CD8-positive, alpha-beta memory T cell (primary cell): ENCODE measurements around the gene HSD11B1. TPM values are rescaled to one million over a fixed set of nuclear protein-coding genes. Genes with fewer than 3 reads are reported as not detected.

Source experiments
- CTCF ChIA-PET: fragments of 350-600 bp; sonication (Branson Sonifier 250); formaldehyde crosslinking; loops from one replicate; lab custom pipeline; 2021; ENCODE audit warnings: antibody characterized with exemption; lab: Charles Lee
- POLR2A ChIA-PET: fragments of 350-600 bp; sonication (Branson Sonifier 250); formaldehyde crosslinking; loops from one replicate; lab custom pipeline; 2021; ENCODE audit warnings: antibody characterized with exemption; lab: Charles Lee
- DNase-seq, 5 donors: peaks; one replicate each; pipeline versions ENCODE4 v3.0.0 to v3.0.0-alpha.2; 2020 to 2022; ENCODE audit warnings: mixed read lengths in 1 of 5
- H3K27ac ChIP-seq: one replicate; pipeline ENCODE4 v1.7.0; 2013; ENCODE audit warnings: low read depth, mild to moderate bottlenecking, low read length, moderate library complexity
- H3K27me3 ChIP-seq: 2 replicates; pipeline ENCODE4 v1.7.0; 2013; ENCODE audit warnings: low read length, mild to moderate bottlenecking; ENCODE audit not compliant: insufficient read depth, poor library complexity, severe bottlenecking
- H3K36me3 ChIP-seq: 2 replicates; pipeline ENCODE4 v1.7.0; 2013; ENCODE audit warnings: mild to moderate bottlenecking, low read length, moderate library complexity; ENCODE audit not compliant: insufficient read depth
- H3K4me1 ChIP-seq: 2 replicates; pipeline ENCODE4 v1.7.0; 2013; ENCODE audit warnings: mild to moderate bottlenecking, low read length, moderate library complexity; ENCODE audit not compliant: insufficient read depth
- H3K4me3 ChIP-seq: 2 replicates; pipeline ENCODE4 v1.7.0; 2013; ENCODE audit warnings: mild to moderate bottlenecking, low read length
- H3K9me3 ChIP-seq: 2 replicates; pipeline ENCODE4 v1.7.0; 2013; ENCODE audit warnings: mild to moderate bottlenecking, low read length
- H3K27ac Mint-ChIP-seq, 8 donors: one replicate each; pipeline ENCODE4 v1.8.0; 2020 to 2021; ENCODE audit warnings: mixed read lengths in 8 of 8, mild to moderate bottlenecking in 6 of 8, inconsistent platforms in 3 of 8, moderate library complexity in 3 of 8
- H3K27me3 Mint-ChIP-seq, 2 donors: one replicate each; pipeline ENCODE4 v1.8.0; 2020 to 2021; ENCODE audit warnings: mixed read lengths in 2 of 2, mild to moderate bottlenecking in 1 of 2, moderate library complexity in 1 of 2
- H3K36me3 Mint-ChIP-seq, 3 donors: one replicate each; pipeline ENCODE4 v1.8.0; 2020 to 2021; ENCODE audit warnings: mixed read lengths in 3 of 3, inconsistent platforms in 1 of 3, mild to moderate bottlenecking in 1 of 3
- H3K4me1 Mint-ChIP-seq, 3 donors: one replicate each; pipeline ENCODE4 v1.8.0; 2020 to 2021; ENCODE audit warnings: mixed read lengths in 3 of 3, inconsistent platforms in 1 of 3, mild to moderate bottlenecking in 1 of 3
- H3K4me3 Mint-ChIP-seq, 7 donors: one replicate each; pipeline ENCODE4 v1.8.0; 2020 to 2021; ENCODE audit warnings: mixed read lengths in 7 of 7, mild to moderate bottlenecking in 6 of 7, moderate library complexity in 4 of 7, inconsistent platforms in 2 of 7
- H3K9me3 Mint-ChIP-seq, 5 donors: one replicate each; pipeline ENCODE4 v1.8.0; 2020 to 2022; ENCODE audit warnings: mixed read lengths in 5 of 5, mild to moderate bottlenecking in 3 of 5, moderate library complexity in 2 of 5, inconsistent platforms in 1 of 5
- polyA plus RNA-seq: library from polyadenylated mRNA; unstranded; fragments of 300-500 nt; fragmentation: Illumina TruSeq; gene quantifications from one replicate; pipeline ENCODE4 v1.2.3, GENCODE V29; 2021
- total RNA-seq, 2 experiments: library from RNA; stranded (reverse); gene quantifications; one replicate each; pipeline ENCODE4 v1.2.3, GENCODE V29; 2021

HSD11B1 gene
- total and polyA plus RNA-seq, 3 experiments from 2014 or later = 0.30 to 0.80 (median 0.59) TPM

GRCh38 chr1:209758400-209758799, 53.8 kb downstream of the HSD11B1 start:
- Histone ChIP-seq H3K36me3 (peaks cover 41% of the 10 kb centered on the region), H3K9me3 (no peaks in the 10 kb centered on the region), H3K27ac (peak overlapping the region; percentile 20), H3K27me3 (no peaks in the 10 kb centered on the region), H3K4me1 (peaks cover 79% of the 10 kb centered on the region), H3K4me3 (peak overlapping the region; percentile 89)
- peak overlapping the region; percentile 90 to 100 (median 98) for H3K4me3 Mint-ChIP-seq
- H3K9me3 Mint-ChIP-seq = no peaks in the 10 kb centered on the region
- peaks cover 24 to 72% (median 36%) of the 10 kb centered on the region in 3 donors for H3K36me3 Mint-ChIP-seq
- DNase-seq = no peak
- CTCF ChIA-PET = interaction anchor here (17.1 to 17.3 kb wide), 2 partner anchors 4 to 7 kb away, joined by 255 read pairs; partner anchors contain the start of gene TRAF3IP3
- H3K27me3 Mint-ChIP-seq = no peaks in the 10 kb centered on the region
- peak overlapping the region; percentile 84 to 98 (median 97) for H3K27ac Mint-ChIP-seq
- POLR2A ChIA-PET = interaction anchor here (0.8 to 5.1 kb wide), 2 partner anchors 8 to 11 kb away, joined by 3 to 50 read pairs; no protein-coding TSS in a partner anchor
- peaks cover 71 to 81% (median 76%) of the 10 kb centered on the region in 3 donors for H3K4me1 Mint-ChIP-seq

DNA sequence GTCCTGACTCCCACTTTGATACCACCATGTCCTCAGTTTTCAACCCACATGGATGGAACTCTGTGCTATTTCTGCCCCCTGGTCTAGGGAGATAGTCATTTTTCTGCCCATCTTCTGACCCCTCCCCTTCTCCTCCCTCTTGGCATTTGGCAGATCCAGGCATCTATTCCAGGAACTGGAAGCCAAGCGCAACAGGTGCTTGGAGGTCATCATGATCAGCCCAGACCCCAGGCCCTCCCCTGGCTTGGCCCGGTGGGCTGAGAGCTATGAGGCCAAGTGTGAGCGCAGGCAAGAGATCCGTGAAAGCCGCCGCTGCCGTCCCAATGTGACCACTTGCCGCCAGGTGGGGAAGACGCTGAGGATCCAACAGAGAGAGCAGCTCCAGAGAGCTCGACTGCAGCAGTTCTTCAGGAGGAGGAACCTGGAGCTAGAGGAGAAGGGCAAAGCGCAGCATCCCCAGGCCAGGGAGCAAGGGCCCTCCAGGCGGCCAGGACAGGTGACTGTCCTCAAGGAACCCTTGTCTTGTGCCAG, 55.2 kb downstream of the HSD11B1 start:
- peaks cover 79% of the 10 kb centered on the region for H3K4me1 ChIP-seq
- H3K4me3 Mint-ChIP-seq = peak overlapping the region; percentile 23 to 98 (median 55)
- H3K27me3 Mint-ChIP-seq = no peaks in the 10 kb centered on the region
- H3K4me3 ChIP-seq = peak overlapping the region; percentile 89
- no peaks in the 10 kb centered on the region for H3K27me3 ChIP-seq
- peaks cover 31 to 84% (median 42%) of the 10 kb centered on the region in 3 donors for H3K36me3 Mint-ChIP-seq
- H3K4me1 Mint-ChIP-seq = peaks cover 73 to 82% (median 78%) of the 10 kb centered on the region in 3 donors
- POLR2A ChIA-PET = interaction anchor here (0.6 kb wide), 1 partner anchor 9 kb away, joined by 3 read pairs; no protein-coding TSS in a partner anchor
- peak overlapping the region; percentile 71 to 98 (median 96) for H3K27ac Mint-ChIP-seq
- no peak for DNase-seq
- no peak overlapping the region for H3K27ac ChIP-seq
- CTCF ChIA-PET = interaction anchor here (17.3 kb wide), 1 partner anchor 9 kb away, joined by 255 read pairs; the partner anchor contains the start of gene TRAF3IP3
- no peaks in the 10 kb centered on the region for H3K9me3 ChIP-seq
- no peaks in the 10 kb centered on the region for H3K9me3 Mint-ChIP-seq
- peaks cover 50% of the 10 kb centered on the region for H3K36me3 ChIP-seq

DNA sequence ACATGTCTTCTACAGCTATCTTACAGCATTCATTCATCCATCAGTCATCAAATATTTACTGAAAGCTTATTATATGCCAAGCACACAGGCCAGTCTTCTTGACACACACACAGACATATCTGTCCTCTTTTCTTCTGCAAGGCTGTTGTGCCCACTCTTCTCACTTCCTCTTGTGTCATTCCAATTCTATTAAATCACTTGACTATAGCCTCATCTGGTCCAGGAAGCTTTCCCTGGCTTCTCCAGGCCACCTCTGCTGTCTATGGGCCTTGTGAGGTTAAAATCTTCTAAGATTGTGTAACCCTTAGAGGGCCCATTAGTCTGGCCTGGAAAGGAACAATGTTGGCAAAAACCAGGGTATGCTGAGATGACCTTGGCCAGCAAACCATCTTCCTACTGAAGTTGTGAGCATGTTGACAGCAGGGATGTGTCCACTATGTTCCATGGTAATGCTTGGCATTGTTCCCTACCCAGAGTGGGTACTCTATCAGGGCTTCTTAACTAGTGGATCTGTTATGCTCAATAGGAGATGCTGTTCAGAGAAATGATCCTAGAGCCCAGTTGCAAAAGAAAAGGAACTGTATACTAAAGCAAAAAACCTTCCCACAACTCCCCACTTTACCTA, 56.5 kb downstream of the HSD11B1 start:
- Histone ChIP-seq H3K36me3 (peaks cover 50% of the 10 kb centered on the region), H3K27me3 (no peaks in the 10 kb centered on the region), H3K27ac (no peak overlapping the region), H3K4me1 (peaks cover 79% of the 10 kb centered on the region), H3K4me3 (no peak overlapping the region), H3K9me3 (no peaks in the 10 kb centered on the region)
- H3K9me3 Mint-ChIP-seq = no peaks in the 10 kb centered on the region
- peak overlapping the region; percentile 14 to 62 (median 33) for H3K4me3 Mint-ChIP-seq
- CTCF ChIA-PET = interaction anchor here (1.4 to 17.3 kb wide), 3 partner anchors 10 to 62 kb away, joined by 3 to 255 read pairs (median 5); partner anchors contain the start of gene TRAF3IP3
- peaks cover 71 to 82% (median 80%) of the 10 kb centered on the region in 3 donors for H3K4me1 Mint-ChIP-seq
- peak overlapping the region in 7 of 8 donors; percentile 51 to 94 (median 91) for H3K27ac Mint-ChIP-seq
- no peak for DNase-seq
- POLR2A ChIA-PET = no interaction called here
- H3K27me3 Mint-ChIP-seq = no peaks in the 10 kb centered on the region
- peaks cover 31 to 92% (median 48%) of the 10 kb centered on the region in 3 donors for H3K36me3 Mint-ChIP-seq

DNA sequence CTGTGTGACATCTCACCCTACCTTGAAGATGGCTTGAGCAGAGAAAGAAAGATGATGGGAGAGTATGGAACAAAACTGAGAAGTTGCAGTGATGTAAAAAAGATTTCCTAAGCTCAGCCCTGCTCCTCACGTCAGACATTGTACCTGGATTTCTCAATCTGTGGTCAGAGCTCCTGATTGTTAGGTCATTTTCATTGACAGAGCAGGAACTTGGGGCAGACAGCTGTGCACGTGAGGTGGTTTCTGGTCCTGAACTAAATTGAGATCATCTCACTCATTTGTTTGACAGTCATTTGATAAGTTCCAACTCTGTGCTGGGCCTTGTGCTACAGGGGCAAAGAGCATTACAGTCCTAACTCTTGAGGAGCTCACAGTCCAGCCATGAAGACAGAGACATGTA, 61.4 kb downstream of the HSD11B1 start:
- peaks cover 22 to 81% (median 35%) of the 10 kb centered on the region in 3 donors for H3K36me3 Mint-ChIP-seq
- H3K36me3 ChIP-seq = peaks cover 32% of the 10 kb centered on the region
- H3K4me1 Mint-ChIP-seq = peaks cover 64 to 81% (median 73%) of the 10 kb centered on the region in 3 donors
- no peak overlapping the region for H3K4me3 ChIP-seq
- H3K9me3 Mint-ChIP-seq = no peaks in the 10 kb centered on the region
- no peaks in the 10 kb centered on the region for H3K27me3 ChIP-seq
- H3K4me3 Mint-ChIP-seq = peak overlapping the region in 3 of 7 donors; percentile 32 to 83 (median 40)
- DNase-seq = no peak
- H3K27ac ChIP-seq = no peak overlapping the region
- no peaks in the 10 kb centered on the region for H3K27me3 Mint-ChIP-seq
- H3K9me3 ChIP-seq = no peaks in the 10 kb centered on the region
- H3K4me1 ChIP-seq = peaks cover 76% of the 10 kb centered on the region
- ChIA-PET POLR2A (interaction anchor here (0.8 to 1.4 kb wide), 3 partner anchors 8 to 10 kb away, joined by 3 to 6 read pairs (median 4); partner anchors contain the start of gene TRAF3IP3), CTCF (interaction anchor here (0.7 to 17.3 kb wide), 5 partner anchors 12 to 57 kb away, joined by 3 to 255 read pairs (median 4); partner anchors contain the start of gene TRAF3IP3)
- peak overlapping the region in 6 of 8 donors; percentile 83 to 92 (median 90) for H3K27ac Mint-ChIP-seq

DNA sequence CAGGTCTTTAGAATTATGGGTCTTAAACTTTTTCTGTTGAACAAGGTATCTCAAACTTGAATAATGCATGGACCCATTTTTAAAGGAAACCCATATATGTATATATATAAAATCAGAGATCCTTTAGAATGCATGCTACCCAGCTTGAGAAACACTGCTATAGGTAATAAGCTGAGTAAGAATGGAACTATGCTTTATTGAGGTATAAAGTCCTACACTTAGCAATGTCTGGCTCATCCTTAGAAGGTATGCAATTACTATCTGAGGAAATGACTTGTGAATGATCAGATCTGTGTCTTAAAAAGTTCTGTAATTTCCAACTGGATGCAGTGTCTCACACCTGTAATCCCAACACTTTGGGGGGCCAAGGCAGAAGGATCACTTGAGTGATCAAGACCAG, 62.5 kb downstream of the HSD11B1 start:
- peaks cover 22% of the 10 kb centered on the region for H3K36me3 ChIP-seq
- no peaks in the 10 kb centered on the region for H3K9me3 ChIP-seq
- H3K4me1 Mint-ChIP-seq = peaks cover 55 to 70% (median 63%) of the 10 kb centered on the region in 3 donors
- peak overlapping the region; percentile 94 for H3K4me3 ChIP-seq
- H3K9me3 Mint-ChIP-seq = no peaks in the 10 kb centered on the region
- peak overlapping the region in 5 of 8 donors; percentile 83 to 92 (median 89) for H3K27ac Mint-ChIP-seq
- no peak for DNase-seq
- peaks cover 15 to 70% (median 25%) of the 10 kb centered on the region in 3 donors for H3K36me3 Mint-ChIP-seq
- H3K4me3 Mint-ChIP-seq = no peak overlapping the region
- no peaks in the 10 kb centered on the region for H3K27me3 Mint-ChIP-seq
- H3K4me1 ChIP-seq = peaks cover 76% of the 10 kb centered on the region
- H3K27me3 ChIP-seq = no peaks in the 10 kb centered on the region
- POLR2A ChIA-PET = interaction anchor here (0.8 to 3.1 kb wide), 2 partner anchors 9 to 18 kb away, joined by 3 to 20 read pairs; no protein-coding TSS in a partner anchor
- no peak overlapping the region for H3K27ac ChIP-seq
- CTCF ChIA-PET = interaction anchor here (0.7 to 17.3 kb wide), 5 partner anchors 11 to 56 kb away, joined by 3 to 255 read pairs (median 7); partner anchors contain the start of genes C1orf74 and TRAF3IP3

GRCh38 chr1:209767706-209768105, 63.1 kb downstream of the HSD11B1 start:
- H3K4me1 Mint-ChIP-seq = peaks cover 50 to 64% (median 57%) of the 10 kb centered on the region in 3 donors
- H3K4me3 Mint-ChIP-seq = no peak overlapping the region
- H3K4me3 ChIP-seq = peak overlapping the region; percentile 94
- H3K27ac ChIP-seq = peak overlapping the region; percentile 81
- ChIA-PET POLR2A (interaction anchor here (1.9 to 3.1 kb wide), 6 partner anchors 12 to 38 kb away, joined by 8 to 50 read pairs (median 19); partner anchors contain the start of genes C1orf74, IRF6 and TRAF3IP3), CTCF (interaction anchor here (0.8 to 17.3 kb wide), 7 partner anchors 16 to 199 kb away, joined by 3 to 255 read pairs (median 7); partner anchors contain the start of genes C1orf74, IRF6, TRAF3IP3 and UTP25)
- H3K27me3 ChIP-seq = no peaks in the 10 kb centered on the region
- H3K27ac Mint-ChIP-seq = peak overlapping the region in 1 of 8 donors; percentile 95
- peaks cover 14 to 64% (median 21%) of the 10 kb centered on the region in 3 donors for H3K36me3 Mint-ChIP-seq
- H3K27me3 Mint-ChIP-seq = no peaks in the 10 kb centered on the region
- no peaks in the 10 kb centered on the region for H3K9me3 Mint-ChIP-seq
- no peak for DNase-seq
- H3K4me1 ChIP-seq = peaks cover 76% of the 10 kb centered on the region
- H3K36me3 ChIP-seq = peaks cover 15% of the 10 kb centered on the region
- no peaks in the 10 kb centered on the region for H3K9me3 ChIP-seq

DNA sequence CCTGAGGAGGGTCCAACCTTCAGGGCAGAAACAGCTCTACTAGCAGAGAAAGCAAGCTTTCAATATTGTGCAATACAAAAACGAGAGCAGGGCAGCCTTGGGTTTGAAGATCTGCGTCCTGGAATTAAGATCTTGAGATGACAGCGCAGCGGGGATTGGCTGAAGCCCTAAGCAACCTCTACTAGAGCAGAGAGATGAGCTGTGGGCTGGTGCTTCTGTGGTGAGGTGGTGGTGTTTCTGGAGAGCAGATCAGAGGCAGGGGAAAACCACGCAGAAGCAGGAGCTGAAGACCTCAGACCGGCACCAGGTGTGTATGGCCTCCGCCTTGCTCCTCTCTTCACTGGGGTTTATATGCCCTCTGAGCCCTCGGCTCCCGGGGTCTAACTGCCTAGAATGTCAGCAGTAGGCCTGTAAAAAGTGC, 63.7 kb downstream of the HSD11B1 start:
- H3K4me3 ChIP-seq = peak overlapping the region; percentile 94
- DNase-seq = peak; percentile 61 to 86 (median 84)
- H3K4me1 ChIP-seq = peaks cover 76% of the 10 kb centered on the region
- H3K27me3 Mint-ChIP-seq = no peaks in the 10 kb centered on the region
- H3K9me3 ChIP-seq = no peaks in the 10 kb centered on the region
- peaks cover 10% of the 10 kb centered on the region for H3K36me3 ChIP-seq
- H3K9me3 Mint-ChIP-seq = no peaks in the 10 kb centered on the region
- peaks cover 45 to 58% (median 50%) of the 10 kb centered on the region in 3 donors for H3K4me1 Mint-ChIP-seq
- no peak overlapping the region for H3K4me3 Mint-ChIP-seq
- H3K36me3 Mint-ChIP-seq = peaks cover 8 to 58% (median 16%) of the 10 kb centered on the region in 3 donors
- no peaks in the 10 kb centered on the region for H3K27me3 ChIP-seq
- ChIA-PET CTCF (interaction anchor here (0.8 to 17.3 kb wide), 12 partner anchors 16 to 202 kb away, joined by 3 to 255 read pairs (median 4); partner anchors contain the start of genes C1orf74, IRF6, TRAF3IP3 and UTP25), POLR2A (interaction anchor here (1.9 to 3.1 kb wide), 6 partner anchors 12 to 38 kb away, joined by 8 to 50 read pairs (median 19); partner anchors contain the start of genes C1orf74, IRF6 and TRAF3IP3)
- H3K27ac ChIP-seq = peak overlapping the region; percentile 81
- peak overlapping the region in 1 of 8 donors; percentile 95 for H3K27ac Mint-ChIP-seq
